ENCODE results near the gene MARK4.

DNA sequence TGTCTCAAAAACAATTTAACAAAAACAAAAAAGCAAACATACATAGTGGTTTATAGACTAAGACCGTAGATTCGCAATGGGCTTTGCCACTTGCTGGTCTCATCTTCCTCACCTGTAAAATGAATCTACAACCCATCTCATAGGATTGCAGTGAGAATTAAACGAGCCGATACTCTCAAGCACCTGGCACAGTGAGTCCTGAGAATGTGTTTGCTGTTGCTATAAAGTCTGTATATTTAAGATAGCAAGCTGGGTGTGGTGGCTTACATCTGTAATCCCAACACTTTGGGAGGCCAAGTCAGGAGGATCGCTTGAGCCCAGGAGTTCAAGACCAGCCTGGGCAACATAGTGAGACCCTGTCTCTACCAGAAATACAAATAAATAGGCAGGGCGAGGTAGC lies 28.3 kb upstream of the MARK4 start:
- TF ChIP-seq, protein P1, sequence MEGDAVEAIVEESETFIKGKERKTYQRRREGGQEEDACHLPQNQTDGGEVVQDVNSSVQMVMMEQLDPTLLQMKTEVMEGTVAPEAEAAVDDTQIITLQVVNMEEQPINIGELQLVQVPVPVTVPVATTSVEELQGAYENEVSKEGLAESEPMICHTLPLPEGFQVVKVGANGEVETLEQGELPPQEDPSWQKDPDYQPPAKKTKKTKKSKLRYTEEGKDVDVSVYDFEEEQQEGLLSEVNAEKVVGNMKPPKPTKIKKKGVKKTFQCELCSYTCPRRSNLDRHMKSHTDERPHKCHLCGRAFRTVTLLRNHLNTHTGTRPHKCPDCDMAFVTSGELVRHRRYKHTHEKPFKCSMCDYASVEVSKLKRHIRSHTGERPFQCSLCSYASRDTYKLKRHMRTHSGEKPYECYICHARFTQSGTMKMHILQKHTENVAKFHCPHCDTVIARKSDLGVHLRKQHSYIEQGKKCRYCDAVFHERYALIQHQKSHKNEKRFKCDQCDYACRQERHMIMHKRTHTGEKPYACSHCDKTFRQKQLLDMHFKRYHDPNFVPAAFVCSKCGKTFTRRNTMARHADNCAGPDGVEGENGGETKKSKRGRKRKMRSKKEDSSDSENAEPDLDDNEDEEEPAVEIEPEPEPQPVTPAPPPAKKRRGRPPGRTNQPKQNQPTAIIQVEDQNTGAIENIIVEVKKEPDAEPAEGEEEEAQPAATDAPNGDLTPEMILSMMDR (conservative IDR thresholded peaks at IDR 0.05 in 1 of 2, IDR thresholded peaks at IDR 0.05 in 1 of 2; ENCODE audit: extremely low read depth in 1 of 2, insufficient read depth in 1 of 2, low read depth in 1 of 2, low read length in 2 of 2), result no peak
- TF ChIP-seq EZH2 (IDR thresholded peaks at IDR 0.05; ENCODE audit: borderline replicate concordance, low read length), result no peak
